K562 (cell line): ENCODE results near the gene URM1. TPM values are rescaled to one million over a fixed set of nuclear protein-coding genes. Genes with fewer than 3 reads are reported as not detected.

ENCODE experiments used
- ATAC-seq: fragments of 200-7000 bp; cut with Tn5 transposase; 3 replicates; pipeline ENCODE4 v1.9.1; 2020; ENCODE audit warnings: moderate library complexity
- BruUV-seq: library from RNA; stranded (reverse); fragments of 400-500 nt; replicated peaks from 2 replicates; lab custom pipeline; 2021; lab: Mats Ljungman, UMichigan
- CTCF ChIA-PET: fragments of 300-600 bp; formaldehyde crosslinking; extraction: SDS; loops from one replicate; lab custom pipeline; 2021; ENCODE audit warnings: low intra/inter-chr PET ratio; lab: Yijun Ruan, JAX
- POLR2A ChIA-PET: fragments of 300-600, 350-650 bp; sonication (Branson Sonifier 250); formaldehyde crosslinking; extraction: SDS; loops from one replicate; lab custom pipeline; 2021; ENCODE audit warnings: antibody characterized with exemption, inconsistent platforms; lab: Yijun Ruan, JAX
- DNase-seq, 4 experiments: peaks; one replicate each; pipeline versions ENCODE4 v3.0.0 to v3.0.0-alpha.2; 2011 to 2018; ENCODE audit warnings: low spot score in 3 of 4, mixed read lengths in 3 of 4; ENCODE audit errors: extremely low read depth in 1 of 4
- FAIRE-seq: peaks from 2 replicates; lab custom pipeline; 2011; peaks lifted over from hg19 to GRCh38; lab: Jason Lieb, UNC
- H2AFZ ChIP-seq: 2 replicates; pipeline ENCODE4 v1.6.0; 2011; ENCODE audit warnings: low read depth, low read length, control low read depth, inconsistent platforms
- H3K27ac ChIP-seq: fragments of 200-600 bp; 3 replicates; pipeline ENCODE4 v1.8.0; 2011; ENCODE audit warnings: low read depth, mild to moderate bottlenecking, control low read depth, inconsistent platforms, low read length, moderate library complexity, mixed read lengths; ENCODE audit errors: extremely low read depth
- H3K27me3 ChIP-seq, 2 experiments: fragments of 300-600 bp in 1 of 2; 2 replicates in 1 of 2; 3 replicates in 1 of 2; pipeline versions ENCODE4 v1.6.0 to v1.8.0; 2011; ENCODE audit warnings: inconsistent platforms in 2 of 2, low read length in 2 of 2, mild to moderate bottlenecking in 1 of 2, mixed read lengths in 1 of 2, moderate library complexity in 1 of 2; ENCODE audit not compliant: control insufficient read depth in 2 of 2, insufficient read depth in 2 of 2
- H3K36me3 ChIP-seq: fragments of 300-600 bp; 3 replicates; pipeline ENCODE4 v1.8.0; 2011; ENCODE audit warnings: mild to moderate bottlenecking, low read length, inconsistent platforms; ENCODE audit not compliant: control insufficient read depth, insufficient read depth
- H3K4me1 ChIP-seq, 2 experiments: fragments of 200-600 bp in 1 of 2; replicated peaks in 1 of 2; 2 replicates in 1 of 2; 3 replicates in 1 of 2; pipeline versions ENCODE4 v1.5.1 to v1.8.0; 2011; ENCODE audit warnings: inconsistent platforms in 2 of 2, low read length in 2 of 2, mild to moderate bottlenecking in 1 of 2, mixed read lengths in 1 of 2, moderate library complexity in 1 of 2; ENCODE audit not compliant: control insufficient read depth in 2 of 2, insufficient read depth in 2 of 2
- H3K4me2 ChIP-seq: 2 replicates; pipeline ENCODE4 v1.6.1; 2011; ENCODE audit warnings: low read length, control low read depth, inconsistent platforms, mixed read lengths; ENCODE audit not compliant: insufficient read depth
- H3K4me3 ChIP-seq: fragments of 200-600 bp; sonication (generic), shearing (Covaris generic); 2 replicates; pipeline ENCODE4 v1.5.1; 2016; ENCODE audit warnings: control low read depth, inconsistent platforms
- H3K79me2 ChIP-seq: fragments of 200-600 bp; 3 replicates; pipeline ENCODE4 v1.8.0; 2011; ENCODE audit warnings: low read length, inconsistent platforms; ENCODE audit not compliant: control insufficient read depth, insufficient read depth
- H3K9ac ChIP-seq, 2 experiments: 2 replicates each; pipeline versions ENCODE4 v1.6.0 to v1.6.1; 2011; ENCODE audit warnings: low read depth in 2 of 2, low read length in 2 of 2, control low read depth in 1 of 2, inconsistent platforms in 1 of 2, mild to moderate bottlenecking in 1 of 2, mixed read lengths in 1 of 2; ENCODE audit not compliant: insufficient read depth in 1 of 2
- H3K9me1 ChIP-seq: one replicate; pipeline ENCODE4 v1.6.0; 2011; ENCODE audit warnings: inconsistent platforms, mild to moderate bottlenecking, low read length, moderate library complexity; ENCODE audit not compliant: control insufficient read depth, insufficient read depth
- H3K9me3 ChIP-seq: replicated peaks from 2 replicates; pipeline ENCODE4 v1.5.1; 2011; ENCODE audit warnings: low read depth, low read length, inconsistent platforms; ENCODE audit not compliant: control insufficient read depth, insufficient read depth
- H4K20me1 ChIP-seq: replicated peaks from 2 replicates; pipeline ENCODE4 v1.6.1; 2011; ENCODE audit warnings: low read length, inconsistent platforms, mixed read lengths; ENCODE audit not compliant: control insufficient read depth, insufficient read depth
- JUND ChIP-seq, 2 experiments: IDR thresholded peaks; 2 replicates in 1 of 2; 3 replicates in 1 of 2; pipeline ENCODE4 v1.6.1; 2011; ENCODE audit warnings: borderline replicate concordance in 2 of 2, low read depth in 2 of 2, low read length in 2 of 2, improper control_type of control experiment in 1 of 2, missing biosample characterization in 1 of 2, missing genetic modification characterization in 1 of 2, missing genetic modification reagents in 1 of 2
- L3MBTL2 ChIP-seq: fragments of 450-650 bp; IDR thresholded peaks from 2 replicates; pipeline ENCODE4 v1.6.1; 2016; ENCODE audit warnings: mild to moderate bottlenecking, moderate library complexity
- MYBL2 ChIP-seq, 2 experiments: fragments of 450-650 bp in 1 of 2; sonication (generic) in 1 of 2; formaldehyde crosslinking in 1 of 2; IDR thresholded peaks; 2 replicates each; pipeline versions ENCODE4 v1.6.1 to v1.8.1; 2017 to 2022; ENCODE audit warnings: borderline replicate concordance in 1 of 2, inconsistent platforms in 1 of 2, low read depth in 1 of 2, mild to moderate bottlenecking in 1 of 2, missing genetic modification reagents in 1 of 2, moderate library complexity in 1 of 2
- OTX1 ChIP-seq: fragments of 450-650 bp; formaldehyde crosslinking; IDR thresholded peaks from 2 replicates; pipeline ENCODE4 v1.4.0; 2022; ENCODE audit warnings: mild to moderate bottlenecking
- RAD21 ChIP-seq, 2 experiments: fragments of 250-450 bp in 1 of 2; fragments of 450-650 bp in 1 of 2; sonication (Bioruptor Pico) in 1 of 2; formaldehyde crosslinking in 1 of 2; IDR thresholded peaks in 1 of 2; conservative IDR thresholded peaks in 1 of 2; 2 replicates each; pipeline versions ENCODE4 v1.4.0 to v1.8.0; 2020 to 2022; ENCODE audit warnings: mild to moderate bottlenecking in 2 of 2, moderate library complexity in 1 of 2
- RFX1 ChIP-seq: fragments of 450-650 bp; IDR thresholded peaks from 2 replicates; pipeline ENCODE4 v1.6.1; 2016; ENCODE audit warnings: mild to moderate bottlenecking, moderate library complexity
- SIX5 ChIP-seq, 2 experiments: IDR thresholded peaks; 2 replicates each; pipeline ENCODE4 v1.6.1; 2011; ENCODE audit warnings: low read length in 2 of 2, borderline replicate concordance in 1 of 2, low read depth in 1 of 2, mild to moderate bottlenecking in 1 of 2, moderate library complexity in 1 of 2; ENCODE audit not compliant: insufficient read depth in 1 of 2
- SMARCE1 ChIP-seq: fragments of 450-650 bp; IDR thresholded peaks from 2 replicates; pipeline ENCODE4 v1.7.1; 2016; ENCODE audit warnings: mild to moderate bottlenecking
- SOX6 ChIP-seq: fragments of 450-650 bp; IDR thresholded peaks from 2 replicates; pipeline ENCODE4 v1.6.1; 2014; ENCODE audit warnings: mild to moderate bottlenecking
- SREBF2 ChIP-seq: sonication (generic); formaldehyde crosslinking; IDR thresholded peaks from 2 replicates; pipeline ENCODE4 v1.4.0; 2020; ENCODE audit warnings: mild to moderate bottlenecking, missing genetic modification reagents
- YY1 ChIP-seq, 3 experiments: IDR thresholded peaks; 2 replicates each; pipeline ENCODE4 v1.6.1; 2011; ENCODE audit warnings: low read length in 2 of 3, mild to moderate bottlenecking in 2 of 3, moderate library complexity in 2 of 3, borderline replicate concordance in 1 of 3, control low read depth in 1 of 3, low read depth in 1 of 3; ENCODE audit not compliant: insufficient read depth in 3 of 3, insufficient replicate concordance in 2 of 3, control insufficient read depth in 1 of 3, insufficient read length in 1 of 3; ENCODE audit errors: extremely low read depth in 1 of 3
- ZNF764 ChIP-seq: fragments of 250-450 bp; sonication (Bioruptor Pico); IDR thresholded peaks from 2 replicates; pipeline ENCODE4 v1.4.0; 2020; ENCODE audit warnings: low read depth, mild to moderate bottlenecking, moderate library complexity
- WGBS: fragments of 100-300 bp; shearing (Covaris generic); methylation state at CpG from one replicate; pipeline ENCODE4 v1.1.6; 2016; ENCODE audit warnings: low coverage, mixed read lengths; ENCODE audit not compliant: insufficient coverage; ENCODE audit errors: missing lambda C conversion rate; 5-methylcytosine and 5-hydroxymethylcytosine counted together
- in situ Hi-C: fragments of 300-500 bp; cut with MboI; formaldehyde crosslinking; loops from 4 replicates; pipeline ENCODE4 v1.15.0; 2018; ENCODE audit warnings: inconsistent platforms, mixed read lengths
- intact Hi-C: fragments of 100-400 bp; cut with micrococcal nuclease; formaldehyde crosslinking; loops from 2 replicates; pipeline ENCODE4 v1.14.2; 2022
- polyA plus RNA-seq, 8 experiments: library from polyadenylated mRNA; depleted of rRNA in 4 of 8; stranded (reverse) in 5 of 8; unstranded in 3 of 8; fragments of >200 nt; fragmentation: Nextera tagmentation in 2 of 8; fragmentation: Illumina TruSeq in 1 of 8; extraction: Ambion mirVana in 2 of 8; extraction: Trizol in 1 of 8; gene quantifications; 2 replicates each; pipeline versions ENCODE4 v1.2.1 to v1.2.3, GENCODE V29; 2011 to 2014; ENCODE audit warnings: inconsistent platforms in 1 of 8, missing spikeins in 1 of 8
- total RNA-seq, 7 experiments: library from RNA; depleted of rRNA in 6 of 7; stranded (reverse); fragments of >200 nt in 6 of 7; fragmentation: Illumina TruSeq in 2 of 7; extraction: Trizol in 2 of 7; gene quantifications; 2 replicates each; pipeline versions ENCODE4 v1.2.1 to v1.2.3, GENCODE V29; 2011 to 2021; ENCODE audit warnings: low replicate concordance in 1 of 7
- TF ChIP-seq, protein P1 (sequence below): IDR thresholded peaks from 2 replicates; pipeline ENCODE4 v1.6.1; 2012; ENCODE audit warnings: low read depth, low read length, improper control_type of control experiment, borderline replicate concordance
- TF ChIP-seq, protein P2 (sequence below): fragments of 250-450 bp; sonication (Bioruptor Pico); IDR thresholded peaks from 2 replicates; pipeline ENCODE4 v1.5.0; 2021; ENCODE audit warnings: mild to moderate bottlenecking, borderline replicate concordance

The URM1 gene
- total and polyA plus RNA-seq, 9 of the 15 experiments (the other 6 are each of a cell fraction or from before 2014, with no cell fraction given): 10.1 to 88.9 (median 53.3) TPM

DNA sequence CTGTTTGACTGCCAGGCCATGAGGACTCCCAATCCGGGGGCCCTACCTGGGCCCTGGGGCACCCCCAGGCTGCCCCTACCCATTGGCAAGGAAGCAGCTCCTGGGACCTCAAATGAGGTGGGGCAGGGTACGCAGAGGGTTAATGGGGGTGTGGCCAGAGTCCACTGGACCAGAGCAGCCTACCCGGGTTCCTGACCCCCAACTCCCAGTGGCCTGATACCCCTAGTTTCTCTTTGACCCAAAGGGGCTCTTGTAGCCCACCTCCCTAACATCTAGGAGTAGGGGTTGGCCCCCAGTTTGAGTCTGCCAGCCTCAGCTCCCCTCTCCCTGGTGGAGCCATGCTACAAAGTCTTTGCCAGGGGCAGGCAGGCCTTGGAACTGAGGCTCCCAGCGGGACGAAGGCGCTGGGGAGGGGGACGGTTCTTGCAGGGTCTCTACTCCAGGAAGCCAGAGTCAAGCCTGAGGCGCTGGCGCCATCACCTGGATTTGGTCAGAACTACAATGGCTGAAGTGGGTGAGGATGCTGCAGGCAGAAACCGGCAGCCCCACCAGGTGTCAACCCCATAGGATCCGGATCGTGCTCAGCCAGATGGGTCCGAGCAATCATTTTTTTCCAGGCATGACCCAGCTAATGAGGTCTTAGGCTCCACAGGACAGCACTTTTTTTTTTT, 41.1 kb downstream of the URM1 start:
- WGBS: 8% methylated on average over 11 of the region's 13 CpGs
- peak; percentile 88 for ATAC-seq
- no peaks in the 10 kb centered on the region for H3K9me1 ChIP-seq
- H3K27ac ChIP-seq: no peak overlapping the region
- CTCF ChIA-PET: interaction anchor here (0.6 to 3.3 kb wide), 4 partner anchors 50 to 258 kb away, joined by 3 to 37 read pairs (median 9); no protein-coding TSS in a partner anchor
- intact Hi-C loops: loop anchor here (1.0 to 10.0 kb wide), 4 partner anchors 50 to 285 kb away; partner anchors contain the start of gene PTGES2
- no peak overlapping the region for H3K4me2 ChIP-seq
- POLR2A ChIA-PET: interaction anchor here (0.6 to 1.4 kb wide), 2 partner anchors 27 to 53 kb away, joined by 3 to 5 read pairs; no protein-coding TSS in a partner anchor
- no peaks in the 10 kb centered on the region for H3K79me2 ChIP-seq
- in situ Hi-C loops: no loop called here
- no peaks in the 10 kb centered on the region for H3K9me3 ChIP-seq
- H2AFZ ChIP-seq: no peak overlapping the region
- H3K4me1 ChIP-seq: peaks cover 9 to 23% of the 10 kb centered on the region in 2 experiments; a peak in 4 of 5 replicates
- H3K27me3 ChIP-seq: no peaks in the 10 kb centered on the region; a peak in 1 of 5 replicates
- H4K20me1 ChIP-seq: no peaks in the 10 kb centered on the region
- H3K4me3 ChIP-seq: no peak overlapping the region
- peak; percentile 55 to 81 (median 68) for DNase-seq
- H3K36me3 ChIP-seq: no peaks in the 10 kb centered on the region
- peak; percentile 73 for FAIRE-seq
- H3K9ac ChIP-seq: no peak overlapping the region; a peak in 1 of 4 replicates
- BruUV-seq: no TSS peak
- TF ChIP-seq SIX5 (IDR thresholded peaks at IDR 0.05; ENCODE audit: borderline replicate concordance in 1 of 2, insufficient read depth in 1 of 2, low read depth in 1 of 2, low read length in 2 of 2) (no peak), MYBL2 (IDR thresholded peaks at IDR 0.05; ENCODE audit: low read depth) (no peak), MYBL2 (CRISPR knock-in tag; IDR thresholded peaks at IDR 0.05; ENCODE audit: borderline replicate concordance) (no peak), ZNF764 (CRISPR knock-in tag) (no peak), RFX1 (no peak), JUND (IDR thresholded peaks at IDR 0.05; ENCODE audit: borderline replicate concordance, low read depth, low read length) (0 out of 2 replicates have a peak, but pooled peaks have one; percentile 31), JUND (tag; IDR thresholded peaks at IDR 0.05; ENCODE audit: borderline replicate concordance, low read depth, low read length) (no peak; the same call in 2 of the 3 replicates), SMARCE1 (no peak), SREBF2 (CRISPR knock-in tag) (no peak), L3MBTL2 (no peak), OTX1 (CRISPR knock-in tag) (no peak), SOX6 (no peak), RAD21 (CRISPR knock-in tag; conservative IDR thresholded peaks at IDR 0.05 in 1 of 2, IDR thresholded peaks at IDR 0.05 in 1 of 2) (peak; percentile 76 to 91), YY1 (IDR thresholded peaks at IDR 0.05; ENCODE audit: borderline replicate concordance in 1 of 3, control insufficient read depth in 1 of 3, extremely low read depth in 1 of 3, insufficient read depth in 3 of 3, insufficient read length in 1 of 3, insufficient replicate concordance in 2 of 3, low read depth in 1 of 3, low read length in 2 of 3) (peak in 2 of 3 experiments; percentile 73 to 74)
- TF ChIP-seq, protein P1, sequence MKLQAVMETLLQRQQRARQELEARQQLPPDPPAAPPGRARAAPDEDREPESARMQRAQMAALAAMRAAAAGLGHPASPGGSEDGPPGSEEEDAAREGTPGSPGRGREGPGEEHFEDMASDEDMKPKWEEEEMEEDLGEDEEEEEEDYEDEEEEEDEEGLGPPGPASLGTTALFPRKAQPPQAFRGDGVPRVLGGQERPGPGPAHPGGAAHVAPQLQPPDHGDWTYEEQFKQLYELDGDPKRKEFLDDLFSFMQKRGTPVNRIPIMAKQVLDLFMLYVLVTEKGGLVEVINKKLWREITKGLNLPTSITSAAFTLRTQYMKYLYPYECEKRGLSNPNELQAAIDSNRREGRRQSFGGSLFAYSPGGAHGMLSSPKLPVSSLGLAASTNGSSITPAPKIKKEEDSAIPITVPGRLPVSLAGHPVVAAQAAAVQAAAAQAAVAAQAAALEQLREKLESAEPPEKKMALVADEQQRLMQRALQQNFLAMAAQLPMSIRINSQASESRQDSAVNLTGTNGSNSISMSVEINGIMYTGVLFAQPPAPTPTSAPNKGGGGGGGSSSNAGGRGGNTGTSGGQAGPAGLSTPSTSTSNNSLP: no peak
- TF ChIP-seq, protein P2, sequence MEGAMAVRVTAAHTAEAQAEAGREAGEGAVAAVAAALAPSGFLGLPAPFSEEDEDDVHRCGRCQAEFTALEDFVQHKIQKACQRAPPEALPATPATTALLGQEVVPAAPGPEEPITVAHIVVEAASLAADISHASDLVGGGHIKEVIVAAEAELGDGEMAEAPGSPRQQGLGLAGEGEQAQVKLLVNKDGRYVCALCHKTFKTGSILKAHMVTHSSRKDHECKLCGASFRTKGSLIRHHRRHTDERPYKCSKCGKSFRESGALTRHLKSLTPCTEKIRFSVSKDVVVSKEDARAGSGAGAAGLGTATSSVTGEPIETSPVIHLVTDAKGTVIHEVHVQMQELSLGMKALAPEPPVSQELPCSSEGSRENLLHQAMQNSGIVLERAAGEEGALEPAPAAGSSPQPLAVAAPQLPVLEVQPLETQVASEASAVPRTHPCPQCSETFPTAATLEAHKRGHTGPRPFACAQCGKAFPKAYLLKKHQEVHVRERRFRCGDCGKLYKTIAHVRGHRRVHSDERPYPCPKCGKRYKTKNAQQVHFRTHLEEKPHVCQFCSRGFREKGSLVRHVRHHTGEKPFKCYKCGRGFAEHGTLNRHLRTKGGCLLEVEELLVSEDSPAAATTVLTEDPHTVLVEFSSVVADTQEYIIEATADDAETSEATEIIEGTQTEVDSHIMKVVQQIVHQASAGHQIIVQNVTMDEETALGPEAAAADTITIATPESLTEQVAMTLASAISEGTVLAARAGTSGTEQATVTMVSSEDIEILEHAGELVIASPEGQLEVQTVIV (CRISPR knock-in tag): no peak
